Measurements from ENCODE around the gene XRN1.
A peak's percentile ranks its signal among the peaks of the same experiment; 100 is the strongest.
"Not testable (repeated sequence)": the region's sequence is repeated elsewhere in the genome, so short reads cannot be mapped to it uniquely, and the experiment has no call there.

XRN1 gene

DNA sequence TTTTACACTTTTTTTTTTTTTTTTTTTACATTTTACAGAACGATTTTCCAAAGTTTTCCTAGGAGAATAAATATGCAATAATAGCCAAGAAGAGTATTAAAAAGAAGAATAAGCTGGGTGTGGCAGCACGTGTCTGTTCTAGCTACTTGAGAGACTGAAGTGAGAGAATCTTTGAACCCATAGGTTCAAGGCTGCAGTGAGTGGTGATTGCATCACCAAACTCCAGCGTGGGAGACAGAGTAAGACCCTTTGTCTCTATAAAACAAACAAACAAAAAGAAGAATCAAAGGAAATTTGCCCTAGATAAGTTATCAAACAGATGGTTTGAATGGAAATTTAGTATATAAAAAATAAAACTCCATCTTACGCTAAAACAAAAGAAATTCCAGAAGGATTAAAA, 13.3 kb downstream of the XRN1 start:
- no peak for DNase-seq (ENCODE audit: low spot score)

DNA sequence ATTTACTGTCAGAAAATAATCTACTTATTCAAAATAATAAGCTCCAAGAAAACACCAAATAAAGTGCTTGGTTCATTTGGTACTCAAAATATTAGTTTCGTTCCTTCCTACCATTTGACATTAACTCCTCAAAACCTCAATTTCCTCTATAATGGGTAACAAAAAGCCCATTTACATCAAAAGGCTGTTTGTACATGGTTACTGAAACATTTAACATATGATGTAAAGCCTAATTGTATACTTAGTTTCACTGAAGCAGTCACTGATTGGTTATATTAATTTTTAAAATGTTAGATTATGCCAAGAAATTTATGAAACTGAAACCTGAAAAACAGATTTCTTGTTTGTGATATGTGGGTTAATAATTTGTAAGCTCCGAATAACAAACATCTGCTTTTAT, 14.7 kb downstream of the XRN1 start:
- DNase-seq (ENCODE audit: low spot score), result no peak

DNA sequence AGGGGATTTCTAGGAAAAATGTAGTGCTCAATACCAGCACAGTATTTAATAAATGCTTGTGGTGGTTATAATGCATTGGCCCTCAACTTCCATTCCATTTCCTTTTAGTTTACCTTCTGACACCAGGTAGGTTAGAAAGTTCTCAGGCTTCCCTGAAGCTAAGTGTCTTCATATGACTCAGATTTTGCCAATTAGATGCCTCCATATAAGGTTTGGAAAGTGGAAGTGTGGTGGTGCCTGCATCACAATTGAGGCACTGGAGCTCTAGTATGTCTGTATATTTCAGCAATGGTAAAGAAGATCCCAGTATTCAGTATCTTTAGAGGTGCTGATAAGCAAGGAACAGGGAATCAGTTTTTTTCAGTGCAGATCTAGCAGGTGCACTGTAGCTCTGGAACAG, 18.3 kb downstream of the XRN1 start:
- no peak for DNase-seq (ENCODE audit: low spot score)

DNA sequence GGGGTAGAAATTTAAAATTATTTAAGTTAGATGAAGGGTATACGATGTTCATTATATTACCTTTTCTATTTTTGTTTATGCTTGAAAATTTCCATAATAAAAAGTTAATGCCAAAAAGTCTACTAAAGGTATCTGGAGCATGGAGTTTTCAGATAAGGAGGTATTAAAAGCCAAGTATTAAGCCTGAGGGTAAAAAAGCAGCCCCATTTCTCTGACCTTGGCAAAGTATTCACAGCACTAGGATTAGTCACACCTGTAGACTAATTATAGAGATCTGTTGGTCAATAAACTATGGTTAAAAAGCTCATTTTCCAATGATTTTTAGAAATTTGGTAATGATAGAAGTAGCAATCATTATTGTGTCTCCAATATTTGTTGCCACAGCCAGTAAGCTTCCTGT, 23.1 kb downstream of the XRN1 start:
- no peak for DNase-seq (ENCODE audit: low spot score)

DNA sequence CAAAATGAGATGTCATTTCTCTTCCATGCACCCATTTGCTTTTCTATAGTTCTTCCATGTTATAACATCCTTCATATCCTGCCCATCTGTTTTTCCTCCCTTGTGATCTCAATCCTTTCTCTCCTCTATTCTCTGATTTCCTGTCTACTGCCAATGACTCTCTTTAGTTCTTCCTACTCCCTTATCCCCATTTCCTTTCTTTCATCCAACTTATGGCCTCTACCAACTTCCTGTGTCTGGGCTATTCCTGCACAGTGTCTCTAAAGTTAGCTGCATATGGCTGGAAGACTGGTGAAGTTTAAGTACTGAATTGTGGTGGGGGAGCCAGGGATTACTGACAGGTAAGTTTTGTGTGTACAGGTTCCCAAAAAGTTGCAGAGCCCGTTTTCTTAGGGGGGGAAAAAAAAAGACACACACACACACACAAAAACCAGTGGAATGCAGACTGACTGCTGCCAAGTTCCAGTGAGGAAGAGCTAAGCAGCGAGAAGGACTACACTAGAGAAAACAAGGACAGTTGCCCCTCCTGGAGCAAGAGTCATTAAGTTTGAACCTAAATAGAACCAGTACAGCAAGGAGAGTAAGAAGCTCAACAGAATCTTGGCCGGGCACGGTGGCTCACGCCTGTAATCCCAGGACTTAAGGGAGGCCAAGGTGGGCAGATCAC, 28.8 kb downstream of the XRN1 start:
- DNase-seq (ENCODE audit: low spot score), result no peak

DNA sequence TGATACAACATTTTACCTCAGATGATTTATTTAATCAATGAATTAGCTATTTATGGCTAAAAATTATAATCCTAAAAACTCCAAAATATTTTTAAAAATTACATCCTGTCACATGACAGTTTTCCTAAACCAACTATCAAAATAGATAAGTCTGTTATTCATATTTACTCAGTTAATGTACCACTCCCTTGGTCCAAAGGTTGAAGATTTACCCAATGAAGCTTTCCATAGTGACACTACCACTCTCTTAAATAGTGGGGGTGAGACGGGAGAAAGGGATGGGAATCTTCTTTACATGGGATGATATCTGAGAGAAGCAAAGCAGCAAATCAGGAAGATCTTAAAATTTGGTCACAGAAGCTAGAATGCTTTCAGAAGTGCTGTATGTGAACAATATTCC, 30.5 kb downstream of the XRN1 start:
- DNase-seq (ENCODE audit: low spot score), result no peak

DNA sequence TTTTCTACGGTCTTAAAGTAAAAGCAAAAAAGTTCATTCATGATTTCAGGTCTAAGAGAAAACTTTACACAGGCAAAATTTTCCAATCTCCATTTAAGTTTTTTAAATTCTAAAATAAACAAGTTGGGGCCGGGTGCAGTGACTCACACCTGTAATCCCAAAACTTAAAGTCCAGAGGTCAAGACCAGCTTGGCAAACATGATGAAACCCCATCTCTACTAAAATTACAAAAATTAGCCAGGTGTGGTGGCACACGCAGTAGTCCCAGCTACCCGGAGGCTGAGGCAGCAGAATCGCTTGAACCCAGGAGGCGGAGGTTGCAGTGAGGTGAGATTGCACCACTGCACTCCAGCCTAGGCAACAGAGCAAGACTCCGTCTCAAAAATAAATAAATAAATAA, 47.3 kb downstream of the XRN1 start:
- not testable (repeated sequence) for DNase-seq (ENCODE audit: low spot score)

DNA sequence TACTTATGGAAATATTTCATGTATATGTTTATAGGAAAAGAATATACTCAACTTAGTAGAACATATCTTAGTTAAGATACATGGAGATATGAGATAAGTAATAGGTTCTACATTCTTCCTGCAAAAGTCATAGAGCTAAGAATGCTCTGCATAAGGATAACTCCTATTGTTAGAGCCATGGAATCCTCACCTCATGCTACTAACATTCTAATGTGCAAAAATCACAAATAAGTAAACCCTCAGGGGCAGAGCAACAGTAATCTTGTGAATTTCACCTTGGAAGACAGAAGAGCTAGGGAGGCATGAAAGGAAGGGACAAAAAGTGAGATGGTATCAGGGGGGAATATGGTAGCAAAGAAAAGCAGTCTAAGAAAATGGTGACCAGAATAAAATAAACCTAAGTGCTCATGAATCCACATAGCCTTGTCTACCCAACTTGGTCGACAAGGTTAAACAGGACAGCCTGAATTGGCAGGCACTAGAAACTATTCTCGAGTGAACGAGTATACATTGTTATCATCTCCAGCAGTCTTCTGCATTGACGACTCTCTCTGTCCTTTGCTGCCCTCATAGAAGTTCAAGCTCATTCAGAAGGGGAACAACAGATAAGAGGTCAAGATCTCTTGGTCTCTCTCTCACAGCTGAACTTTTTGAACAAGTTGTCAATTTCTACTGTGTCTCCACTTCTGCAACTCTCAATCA, 52.8 kb downstream of the XRN1 start:
- no peak for DNase-seq (ENCODE audit: low spot score)

DNA sequence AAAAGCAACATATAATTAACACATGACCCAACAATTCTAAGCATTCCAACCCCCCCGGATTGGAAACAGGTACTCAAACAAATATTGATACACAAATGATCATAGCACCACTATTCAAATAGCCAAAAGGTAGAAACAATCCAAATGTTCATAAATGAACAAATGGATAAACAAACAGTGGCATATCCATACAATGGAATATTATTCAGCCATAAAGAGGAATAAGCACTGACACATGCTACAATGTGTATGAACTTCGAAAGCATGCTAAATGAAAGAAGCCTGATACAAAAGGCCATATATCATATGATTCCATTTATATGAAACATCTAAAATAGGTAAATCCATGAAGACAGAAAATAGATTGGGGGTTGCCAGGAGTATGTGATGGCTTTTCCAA, 62.8 kb downstream of the XRN1 start:
- DNase-seq (ENCODE audit: low spot score), result no peak

DNA sequence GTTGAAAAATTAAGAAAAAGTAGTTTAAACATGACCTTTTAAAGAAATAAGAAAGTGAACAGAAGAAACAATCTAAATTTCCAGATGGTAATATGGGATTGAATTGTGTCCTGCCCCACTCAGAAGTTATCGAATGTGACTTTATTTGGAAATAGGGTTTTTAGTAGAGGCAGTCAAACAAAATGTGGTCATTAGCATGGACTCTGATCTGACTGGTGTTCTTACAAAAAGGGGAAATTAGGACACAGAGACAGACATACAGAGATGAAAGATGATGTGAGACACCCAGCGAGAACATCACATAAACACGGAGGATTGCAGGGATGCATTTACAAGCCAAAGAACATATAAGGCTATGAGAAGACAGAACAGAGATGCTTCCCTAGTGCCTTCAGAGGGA, 73.2 kb downstream of the XRN1 start:
- DNase-seq (ENCODE audit: low spot score), result no peak

DNA sequence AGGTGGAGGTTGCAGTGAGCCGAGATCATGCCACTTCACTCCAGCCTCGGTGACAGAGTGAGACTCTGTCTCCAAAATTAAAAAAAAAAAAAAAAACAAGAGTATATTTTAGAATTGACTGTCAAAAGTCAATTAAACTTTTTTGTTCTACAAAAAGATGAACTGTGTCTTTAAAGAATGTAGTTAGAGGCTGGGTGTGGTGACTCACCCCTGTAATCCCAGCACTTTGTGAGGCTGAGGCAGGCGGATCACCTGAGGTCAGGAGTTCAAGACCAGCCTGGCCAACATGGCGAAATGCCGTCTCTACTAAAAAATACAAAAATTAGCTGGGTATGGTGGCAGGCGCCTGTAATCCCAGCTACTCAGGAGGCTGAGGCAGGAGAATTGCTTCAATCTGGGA, 78.3 kb downstream of the XRN1 start:
- not testable (repeated sequence) for DNase-seq (ENCODE audit: low spot score)

DNA sequence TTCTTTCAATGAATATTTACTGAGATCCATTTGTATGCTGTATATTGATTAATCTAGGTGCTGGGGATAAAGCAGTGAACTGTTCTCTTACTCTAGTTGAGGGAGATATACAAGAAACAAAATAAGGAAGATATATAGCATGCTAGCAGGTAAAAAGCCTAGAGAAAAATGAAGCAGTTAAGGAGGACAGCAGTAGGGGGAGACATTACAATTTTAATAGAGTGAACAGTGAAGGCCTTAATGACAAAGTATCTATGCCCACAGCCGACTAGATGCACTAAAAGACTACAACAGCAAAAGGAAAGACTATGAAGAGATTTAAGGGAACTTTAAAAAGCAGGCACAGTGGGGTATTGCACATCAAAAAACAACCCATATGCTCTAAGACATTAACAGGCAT, 81.4 kb downstream of the XRN1 start:
- no peak for DNase-seq (ENCODE audit: low spot score)

DNA sequence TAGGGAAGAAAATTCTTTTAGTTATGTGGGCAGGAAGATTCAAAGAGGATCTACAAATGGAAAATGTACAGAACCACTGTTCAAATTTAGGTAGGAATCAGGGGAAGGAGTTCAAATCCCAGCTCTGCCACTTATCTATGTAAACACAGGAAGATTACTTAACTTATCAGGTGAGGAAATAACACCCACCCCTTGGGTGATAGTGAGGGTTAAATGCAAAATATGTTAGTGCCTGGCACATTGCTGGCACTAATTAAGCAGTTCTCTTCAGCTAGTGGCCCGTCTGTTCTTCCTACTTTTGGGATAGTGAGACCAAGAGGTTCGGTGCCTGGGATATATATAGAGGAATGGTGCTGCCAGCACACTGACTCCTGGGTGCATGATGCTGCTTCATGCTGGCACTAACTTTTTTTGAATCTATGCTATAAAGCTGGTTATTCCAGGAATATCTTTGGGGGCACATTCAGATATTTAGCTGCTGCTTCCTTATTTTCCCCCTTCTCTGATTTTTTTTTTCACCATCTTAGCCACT, 83.8 kb downstream of the XRN1 start:
- DNase-seq (ENCODE audit: low spot score), result peak; percentile 2

DNA sequence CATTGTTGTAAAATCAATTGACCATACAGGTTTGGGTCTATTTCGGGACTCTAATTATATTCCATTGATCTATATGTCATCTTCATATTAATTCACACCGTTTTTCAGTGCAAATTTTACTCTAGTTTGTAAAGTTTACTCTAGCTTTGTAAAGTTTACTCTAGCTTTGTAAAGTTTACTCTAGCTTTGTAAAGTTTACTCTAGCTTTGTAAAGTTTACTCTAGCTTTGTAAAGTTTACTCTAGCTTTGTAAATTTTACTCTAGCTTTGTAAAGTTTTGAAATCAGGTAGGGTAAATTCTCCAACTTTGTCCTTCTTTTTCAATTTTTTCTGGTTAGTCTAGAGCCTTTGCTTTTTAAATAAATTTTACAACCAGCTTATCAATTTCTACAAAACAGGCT, 84.4 kb downstream of the XRN1 start:
- not testable (repeated sequence) for DNase-seq (ENCODE audit: low spot score)

DNA sequence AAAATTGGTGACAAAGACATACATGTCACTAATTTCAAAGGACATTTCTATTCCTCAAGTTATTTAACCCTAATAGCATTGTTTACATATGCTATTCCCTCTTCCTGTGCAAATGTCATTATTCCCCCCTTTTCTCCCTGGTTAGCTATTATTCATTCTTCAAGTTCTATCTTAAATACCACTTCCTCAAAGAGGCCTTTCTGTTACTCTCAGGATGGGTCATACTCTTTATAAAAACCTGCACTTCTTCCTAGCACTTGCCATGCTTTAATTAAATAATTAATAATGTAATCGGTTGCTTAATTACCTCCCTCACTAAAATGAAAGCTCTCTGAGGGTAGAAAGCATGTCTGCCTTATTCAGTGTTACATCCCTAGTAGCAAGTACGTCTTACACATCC, 88.5 kb downstream of the XRN1 start:
- DNase-seq (ENCODE audit: low spot score), result no peak

DNA sequence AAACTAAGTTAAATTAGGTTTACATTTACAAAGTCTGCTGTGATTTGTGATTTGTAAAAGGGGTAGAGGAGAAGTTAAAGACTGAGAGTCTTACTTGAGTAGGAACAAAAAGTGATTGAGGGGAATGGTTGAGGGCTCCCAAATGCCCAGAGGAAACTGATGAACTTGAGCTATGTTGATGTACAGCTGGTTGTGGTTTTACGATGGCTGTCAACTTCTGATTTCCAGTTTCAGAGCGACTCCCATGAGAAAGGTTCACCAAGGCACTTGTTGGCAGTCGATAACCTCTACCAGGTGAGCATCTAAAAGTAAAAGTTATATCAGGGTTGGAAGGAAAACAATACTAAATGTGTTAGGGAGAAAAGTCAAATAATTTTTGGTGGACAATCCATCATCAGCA, 91.0 kb downstream of the XRN1 start:
- no peak for DNase-seq (ENCODE audit: low spot score)

DNA sequence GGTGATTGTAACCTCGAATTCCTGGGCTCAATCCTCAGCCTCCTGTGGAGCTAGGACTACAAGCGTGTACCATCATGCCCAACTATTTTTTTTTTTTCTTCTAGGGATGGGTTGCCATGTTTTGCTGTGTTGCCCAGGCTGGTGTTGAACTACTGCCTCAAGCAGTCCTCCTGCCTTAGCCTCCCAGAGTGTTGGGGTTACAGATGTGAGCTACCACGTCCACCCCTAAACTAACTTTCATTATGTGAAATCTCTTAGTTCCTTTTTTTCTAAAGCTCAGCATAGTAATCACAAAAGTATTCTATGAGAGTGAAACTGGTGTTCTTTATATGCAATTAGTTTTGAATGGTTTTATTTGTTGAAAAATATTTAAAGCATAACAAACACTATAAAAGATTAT, 92.1 kb downstream of the XRN1 start:
- no peak for DNase-seq (ENCODE audit: low spot score)

DNA sequence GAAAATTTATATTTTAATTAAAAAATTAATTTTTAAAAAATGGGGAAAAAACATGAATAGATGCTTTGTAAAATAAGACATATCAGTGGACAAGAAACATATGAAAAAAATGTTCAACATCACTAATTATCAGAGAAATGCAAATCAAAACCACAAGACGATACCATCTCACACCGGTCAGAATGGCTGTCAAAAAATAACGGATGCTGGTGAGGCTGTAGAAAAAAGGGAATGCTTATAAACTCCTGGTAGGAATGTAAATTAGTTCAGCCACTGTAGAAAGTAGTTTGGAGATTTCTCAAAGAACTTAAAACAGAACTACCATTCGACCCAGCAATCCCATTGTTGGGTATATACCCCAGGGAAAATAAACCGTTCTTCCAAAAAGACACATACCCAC, 93.8 kb downstream of the XRN1 start:
- DNase-seq (ENCODE audit: low spot score), result no peak

DNA sequence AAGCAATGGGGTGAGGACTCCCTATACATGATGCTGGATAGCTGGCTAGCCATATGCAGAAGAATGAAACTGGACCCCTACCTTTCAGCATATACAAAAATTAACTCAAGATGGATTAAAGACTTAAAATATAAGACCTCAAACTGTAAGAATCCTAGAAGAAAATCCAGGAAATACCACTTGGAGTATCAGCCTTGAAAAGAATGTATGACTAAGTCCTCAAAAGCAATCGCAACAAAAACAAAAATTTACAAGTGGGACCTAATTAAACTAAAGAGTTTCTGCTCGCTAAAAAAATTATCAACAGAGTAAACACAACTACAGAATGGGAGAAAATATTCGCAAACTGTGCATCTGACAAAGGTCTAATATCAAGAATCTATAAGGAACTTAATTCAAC, 94.3 kb downstream of the XRN1 start:
- no peak for DNase-seq (ENCODE audit: low spot score)

DNA sequence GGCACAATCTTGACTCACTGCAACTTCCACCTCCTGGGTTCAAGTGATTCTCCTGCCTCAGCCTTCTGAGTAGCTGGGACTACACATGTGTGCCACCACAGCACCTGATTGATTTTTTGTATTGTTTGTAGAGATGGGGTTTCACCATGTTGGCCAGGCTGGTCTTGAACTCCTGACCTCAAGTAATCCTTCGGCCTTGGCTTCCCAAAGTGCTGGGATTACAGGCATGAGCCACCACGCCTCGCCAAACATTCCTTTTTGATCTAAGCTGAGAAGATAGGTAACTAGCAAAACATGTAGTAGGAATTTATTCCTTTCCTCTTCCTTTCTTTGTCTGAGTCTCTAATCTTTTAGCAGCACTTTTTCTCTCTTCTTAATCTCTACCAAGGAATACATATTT, 95.1 kb downstream of the XRN1 start:
- DNase-seq (ENCODE audit: low spot score), result not testable (repeated sequence)

DNA sequence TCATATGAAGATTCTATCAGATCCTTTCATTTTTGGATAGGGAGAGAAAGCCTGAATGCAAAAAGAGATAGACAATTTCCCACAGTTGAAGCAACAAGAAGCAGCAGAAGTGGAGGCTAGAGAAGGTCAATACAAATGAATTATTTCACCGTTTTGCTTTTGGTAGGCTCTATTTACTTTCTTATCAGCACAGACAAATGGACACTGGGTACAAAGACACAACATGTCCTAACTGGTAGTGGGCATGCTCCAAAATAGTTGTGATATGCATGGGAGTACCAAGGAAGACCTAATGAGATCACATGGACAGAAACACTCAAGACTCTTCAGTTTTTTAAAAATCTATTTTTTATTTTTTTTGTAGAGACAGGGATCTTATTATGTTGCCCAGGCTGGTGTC, 99.4 kb downstream of the XRN1 start:
- DNase-seq (ENCODE audit: low spot score), result no peak

DNA sequence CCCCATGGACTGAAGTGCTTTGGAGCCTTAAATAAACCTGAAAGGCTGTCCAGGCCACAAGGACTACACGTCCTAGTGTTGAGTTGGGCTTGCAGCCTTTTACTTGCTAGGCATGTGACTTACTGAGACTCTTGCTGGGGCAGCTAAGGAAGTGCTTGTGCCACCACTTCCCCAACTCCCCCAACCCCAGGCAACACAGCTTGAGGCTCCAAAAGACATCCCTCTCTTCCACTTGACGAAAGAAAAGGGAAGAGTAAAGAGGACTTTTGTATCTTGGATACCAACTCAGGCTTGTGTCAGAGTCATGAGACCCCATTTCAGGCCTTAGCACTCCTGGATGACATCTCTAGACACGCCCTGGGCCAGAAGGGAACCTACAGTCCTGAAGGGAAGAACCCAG, 109.8 kb downstream of the XRN1 start:
- DNase-seq (ENCODE audit: low spot score), result no peak

DNA sequence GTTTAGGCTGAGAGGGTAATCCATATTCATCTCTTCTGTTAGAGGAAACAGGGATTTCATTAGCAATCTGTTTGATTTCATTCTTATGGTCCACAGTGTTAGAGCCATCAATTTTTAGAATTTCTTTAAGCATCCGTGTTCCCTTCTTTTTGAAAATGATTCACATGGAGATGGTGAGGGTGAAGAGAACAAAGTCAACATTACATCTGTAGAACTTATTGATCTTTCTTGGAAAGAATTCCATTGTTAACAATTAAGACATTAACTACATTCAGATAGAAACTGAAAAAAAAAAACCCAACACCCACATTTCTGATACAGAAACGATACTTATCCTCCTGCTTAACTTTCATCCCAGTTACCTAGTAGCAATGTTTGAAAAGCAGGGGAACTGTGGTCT, 115.4 kb downstream of the XRN1 start:
- DNase-seq (ENCODE audit: low spot score), result no peak
